ENCODE data around the gene NRSN2.

GRCh38 chr20:397432-398237 lies 50.7 kb downstream of the NRSN2 start:
- no peak for TF ChIP-seq CTCF (IDR thresholded peaks at IDR 0.05; ENCODE audit: low read depth, low read length)
- TF ChIP-seq POLR2A (IDR thresholded peaks at IDR 0.05; ENCODE audit: extremely low read depth, insufficient read length): no peak
- no peak for TF ChIP-seq MYC (IDR thresholded peaks at IDR 0.05; ENCODE audit: low read depth, low read length)

Data from NB4 (cell line).